Neuronal stem cell (in vitro differentiated cells): ENCODE measurements around the gene AVPR1B.

Experiments used
- DNase-seq: peaks from one replicate; pipeline ENCODE4 v3.0.0-alpha.2; 2013; ENCODE audit warnings: low spot score
- H2AFZ ChIP-seq: one replicate; pipeline ENCODE4 v1.6.1; 2013; ENCODE audit warnings: mild to moderate bottlenecking, low read length, inconsistent platforms
- H2AK5ac ChIP-seq: 2 replicates; pipeline ENCODE4 v1.6.1; 2013; ENCODE audit warnings: low read depth, mild to moderate bottlenecking, inconsistent platforms, low read length, moderate library complexity, mixed read lengths
- H2BK120ac ChIP-seq: 2 replicates; pipeline ENCODE4 v1.6.1; 2013; ENCODE audit warnings: low read depth, mild to moderate bottlenecking, inconsistent platforms, low read length, moderate library complexity, mixed read lengths
- H2BK12ac ChIP-seq: one replicate; pipeline ENCODE4 v1.6.1; 2013; ENCODE audit warnings: low read length, inconsistent platforms
- H2BK15ac ChIP-seq: 2 replicates; pipeline ENCODE4 v1.6.1; 2013; ENCODE audit warnings: mild to moderate bottlenecking, low read length, inconsistent platforms, mixed read lengths
- H2BK5ac ChIP-seq: one replicate; pipeline ENCODE4 v1.6.1; 2013; ENCODE audit warnings: inconsistent platforms, mild to moderate bottlenecking, low read length, moderate library complexity
- H3K14ac ChIP-seq: one replicate; pipeline ENCODE4 v1.6.1; 2013; ENCODE audit warnings: low read length, inconsistent platforms
- H3K18ac ChIP-seq: 2 replicates; pipeline ENCODE4 v1.6.1; 2013; ENCODE audit warnings: low read length, inconsistent platforms
- H3K23ac ChIP-seq: 2 replicates; pipeline ENCODE4 v1.6.1; 2013; ENCODE audit warnings: low read depth, mild to moderate bottlenecking, mixed read lengths, low read length, inconsistent platforms; ENCODE audit not compliant: poor library complexity
- H3K27ac ChIP-seq: replicated peaks from 3 replicates; pipeline ENCODE4 v1.5.1; 2013; ENCODE audit warnings: low read length, inconsistent platforms
- H3K27me3 ChIP-seq, 3 experiments: 2 replicates each; pipeline ENCODE4 v1.6.1; 2013; ENCODE audit warnings: low read length in 3 of 3, mild to moderate bottlenecking in 2 of 3, inconsistent platforms in 1 of 3, low read depth in 1 of 3, mixed read lengths in 1 of 3, moderate library complexity in 1 of 3; ENCODE audit not compliant: control insufficient read depth in 3 of 3, insufficient read depth in 3 of 3
- H3K36me3 ChIP-seq, 2 donors: replicated peaks in 1 of 2; 2 replicates each; pipeline ENCODE4 v1.6.1; 2013; ENCODE audit warnings: low read length in 2 of 2; ENCODE audit not compliant: control insufficient read depth in 2 of 2, insufficient read depth in 2 of 2
- H3K4ac ChIP-seq: 2 replicates; pipeline ENCODE4 v1.6.1; 2013; ENCODE audit warnings: inconsistent platforms, mild to moderate bottlenecking, low read length, moderate library complexity
- H3K4me1 ChIP-seq, 2 donors: 1 replicate in 1 of 2; 2 replicates in 1 of 2; pipeline ENCODE4 v1.6.1; 2013; ENCODE audit warnings: low read length in 2 of 2, low read depth in 1 of 2; ENCODE audit not compliant: control insufficient read depth in 2 of 2, insufficient read depth in 1 of 2
- H3K4me2 ChIP-seq: one replicate; pipeline ENCODE4 v1.6.1; 2013; ENCODE audit warnings: mild to moderate bottlenecking, low read length, inconsistent platforms; ENCODE audit not compliant: insufficient read depth, poor library complexity, severe bottlenecking
- H3K4me3 ChIP-seq, 2 donors: 2 replicates each; pipeline ENCODE4 v1.5.1; 2013; ENCODE audit warnings: low read length in 2 of 2, mild to moderate bottlenecking in 2 of 2, inconsistent platforms in 1 of 2, moderate library complexity in 1 of 2
- H3K79me1 ChIP-seq: one replicate; pipeline ENCODE4 v1.6.1; 2013; ENCODE audit warnings: low read depth, mild to moderate bottlenecking, inconsistent platforms, low read length, moderate library complexity
- H3K9ac ChIP-seq: one replicate; pipeline ENCODE4 v1.6.1; 2013; ENCODE audit warnings: mild to moderate bottlenecking, low read depth, low read length, inconsistent platforms; ENCODE audit not compliant: poor library complexity
- H3K9me3 ChIP-seq, 2 donors: replicated peaks in 1 of 2; 2 replicates each; pipeline versions ENCODE3 to v1.6.1; 2013; ENCODE audit warnings: low read length in 2 of 2, mild to moderate bottlenecking in 2 of 2, inconsistent platforms in 1 of 2, low read depth in 1 of 2, mixed read lengths in 1 of 2, moderate library complexity in 1 of 2; ENCODE audit not compliant: control insufficient read depth in 2 of 2, insufficient read depth in 1 of 2
- H4K8ac ChIP-seq: one replicate; pipeline ENCODE4 v1.6.1; 2013; ENCODE audit warnings: low read depth, mild to moderate bottlenecking, inconsistent platforms, low read length, moderate library complexity
- H4K91ac ChIP-seq: one replicate; pipeline ENCODE4 v1.6.1; 2013; ENCODE audit warnings: low read length, low read depth, mild to moderate bottlenecking, inconsistent platforms; ENCODE audit not compliant: poor library complexity
- WGBS, 2 donors: extraction: QIAGEN DNeasy Blood & Tissue Kit; methylation state at CpG; one replicate each; pipeline ENCODE4 v1.1.7; 2013; ENCODE audit warnings: missing lambda C conversion rate in 2 of 2, mixed read lengths in 1 of 2; ENCODE audit not compliant: insufficient read length in 2 of 2, insufficient replicate concordance in 1 of 2; ENCODE audit errors: extremely low coverage in 2 of 2; 5-methylcytosine and 5-hydroxymethylcytosine counted together

Gene AVPR1B

GRCh38 chr1:206094024-206094423 lies 23.2 kb downstream of the AVPR1B start:
- Histone ChIP-seq H4K91ac (no peak overlapping the region), H2AK5ac (no peak overlapping the region), H3K14ac (no peak overlapping the region), H2BK12ac (no peak overlapping the region), H3K4me3 (no peak overlapping the region), H3K9ac (no peak overlapping the region), H3K9me3 (no peaks in the 10 kb centered on the region), H2BK5ac (no peak overlapping the region), H3K79me1 (no peaks in the 10 kb centered on the region), H3K27me3 (peaks cover 0 to 10% (median 0%) of the 10 kb centered on the region in 3 experiments), H3K18ac (no peak overlapping the region), H3K36me3 (no peaks in the 10 kb centered on the region), H3K4ac (no peak overlapping the region), H4K8ac (no peak overlapping the region), H3K23ac (no peak overlapping the region), H3K27ac (no peak overlapping the region), H3K4me1 (no peaks in the 10 kb centered on the region), H3K4me2 (no peak overlapping the region), H2BK120ac (no peak overlapping the region), H2BK15ac (no peak overlapping the region), H2AFZ (no peak overlapping the region)
- WGBS, 2 donors, result no CpG with 5 or more reads among the region's 7 CpGs
- DNase-seq, result no peak

GRCh38 chr1:206089341-206089740 lies 27.8 kb downstream of the AVPR1B start:
- Histone ChIP-seq H4K8ac (no peak overlapping the region), H2BK15ac (no peak overlapping the region), H3K18ac (no peak overlapping the region), H3K27me3 (peaks cover 0 to 12% (median 0%) of the 10 kb centered on the region in 3 experiments), H2AFZ (no peak overlapping the region), H3K23ac (no peak overlapping the region), H3K4me3 (no peak overlapping the region), H3K4me1 (no peaks in the 10 kb centered on the region), H3K4ac (no peak overlapping the region), H4K91ac (no peak overlapping the region), H3K4me2 (no peak overlapping the region), H3K36me3 (no peaks in the 10 kb centered on the region), H3K9me3 (no peaks in the 10 kb centered on the region), H3K27ac (no peak overlapping the region), H2BK120ac (no peak overlapping the region), H3K9ac (no peak overlapping the region), H2AK5ac (no peak overlapping the region), H2BK12ac (no peak overlapping the region), H3K79me1 (no peaks in the 10 kb centered on the region), H2BK5ac (no peak overlapping the region), H3K14ac (no peak overlapping the region)
- WGBS, 2 donors, result no CpG with 5 or more reads among the region's 3 CpGs
- no peak for DNase-seq

- Histone ChIP-seq H3K4me3 (no peak overlapping the region), H3K23ac (no peak overlapping the region), H3K79me1 (no peaks in the 10 kb centered on the region), H2BK5ac (no peak overlapping the region), H2BK15ac (no peak overlapping the region), H3K27ac (no peak overlapping the region), H2BK120ac (no peak overlapping the region), H3K4me2 (no peak overlapping the region), H3K14ac (no peak overlapping the region), H3K9me3 (no peaks in the 10 kb centered on the region), H3K4ac (no peak overlapping the region), H3K27me3 (peaks cover 0 to 19% (median 0%) of the 10 kb centered on the region in 3 experiments), H2AK5ac (no peak overlapping the region), H3K4me1 (no peaks in the 10 kb centered on the region), H3K9ac (no peak overlapping the region), H2AFZ (no peak overlapping the region), H3K36me3 (no peaks in the 10 kb centered on the region), H4K91ac (no peak overlapping the region), H3K18ac (no peak overlapping the region), H4K8ac (no peak overlapping the region), H2BK12ac (no peak overlapping the region)
- WGBS, 2 donors, result no CpG with 5 or more reads among the region's 3 CpGs
- DNase-seq, result no peak
These were observed 30.1 kb downstream of the AVPR1B start for GRCh38 chr1:206087091-206087490.

GRCh38 chr1:206083750-206084149 lies 33.4 kb downstream of the AVPR1B start:
- Histone ChIP-seq H4K91ac (no peak overlapping the region), H2BK5ac (no peak overlapping the region), H3K4me2 (no peak overlapping the region), H2AK5ac (no peak overlapping the region), H2AFZ (no peak overlapping the region), H3K27me3 (peaks cover 0 to 30% (median 0%) of the 10 kb centered on the region in 3 experiments), H2BK15ac (no peak overlapping the region), H3K27ac (no peak overlapping the region), H2BK12ac (no peak overlapping the region), H3K4ac (no peak overlapping the region), H3K14ac (no peak overlapping the region), H3K23ac (no peak overlapping the region), H3K36me3 (no peaks in the 10 kb centered on the region), H3K9me3 (no peaks in the 10 kb centered on the region), H3K9ac (no peak overlapping the region), H2BK120ac (no peak overlapping the region), H3K4me1 (no peaks in the 10 kb centered on the region), H3K18ac (no peak overlapping the region), H4K8ac (no peak overlapping the region), H3K4me3 (no peak overlapping the region), H3K79me1 (no peaks in the 10 kb centered on the region)
- DNase-seq, result no peak
- no CpG with 5 or more reads among the region's 2 CpGs for WGBS, 2 donors
